Hepatocyte (in vitro differentiated cells): ENCODE data around the gene CCDC201.
"Not testable (repeated sequence)": the region's sequence is repeated elsewhere in the genome, so short reads cannot be mapped to it uniquely, and the experiment has no call there.

Experiments
- CTCF ChIP-seq: fragments of 200-600 bp; sonication (generic); IDR thresholded peaks from 2 replicates; pipeline ENCODE4 v1.5.1; 2016; ENCODE audit warnings: antibody characterized with exemption, mild to moderate bottlenecking; ENCODE audit not compliant: poor library complexity
- EZH2 ChIP-seq: fragments of 200-600 bp; sonication (generic); IDR thresholded peaks from 2 replicates; pipeline ENCODE4 v1.6.1; 2016; ENCODE audit warnings: antibody characterized with exemption, mild to moderate bottlenecking, borderline replicate concordance
- EZH2phosphoT487 ChIP-seq: fragments of 200-600 bp; sonication (generic); IDR thresholded peaks from one replicate; pipeline ENCODE4 v1.6.1; 2018; ENCODE audit warnings: antibody characterized with exemption, mild to moderate bottlenecking, low read depth, moderate library complexity; ENCODE audit not compliant: unreplicated experiment, severe bottlenecking

GRCh38 chr7:45826550-45826949 lies 46.3 kb downstream of the CCDC201 start:
- not testable (repeated sequence) for TF ChIP-seq CTCF, EZH2, EZH2phosphoT487
